ENCODE measurements around the gene PPP1R9A. TPM values are rescaled to one million over a fixed set of nuclear protein-coding genes. Genes with fewer than 3 reads are reported as not detected.

The PPP1R9A gene
- polyA plus RNA-seq, 3 donors = not detected

DNA sequence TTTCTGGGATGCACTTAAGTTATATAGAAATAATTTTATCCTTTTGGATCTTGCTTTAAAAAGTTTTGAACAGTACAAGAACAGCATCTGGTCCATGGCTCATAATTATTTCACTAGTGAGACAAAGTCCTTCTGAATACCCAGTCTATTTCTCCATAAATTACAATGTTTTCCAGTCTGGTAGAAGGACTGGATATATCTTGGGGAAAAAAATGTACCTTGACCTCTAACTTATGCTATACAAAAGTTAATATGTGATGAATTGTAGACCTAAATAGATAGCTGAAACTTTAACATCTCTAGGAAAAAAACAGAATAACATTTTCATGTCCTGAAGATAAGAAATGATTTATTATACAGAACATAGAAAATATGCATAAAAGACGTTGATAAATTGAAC, 88.5 kb downstream of the PPP1R9A start:
- Histone ChIP-seq H3K4me3 (replicated peaks in 1 of 3; ENCODE audit: low read depth in 2 of 3, low read length in 3 of 3) (no peak overlapping the region), H3K79me2 (ENCODE audit: insufficient read depth, low read length) (no peaks in the 10 kb centered on the region), H3K27me3 (ENCODE audit: control insufficient read depth in 2 of 2, insufficient read depth in 2 of 2, low read length in 2 of 2) (no peaks in the 10 kb centered on the region), H3K4me1 (ENCODE audit: control insufficient read depth in 1 of 2, insufficient read depth in 2 of 2, low read length in 2 of 2) (no peaks in the 10 kb centered on the region), H3K27ac (ENCODE audit: low read depth in 1 of 2, low read length in 2 of 2) (no peak overlapping the region), H3K9ac (ENCODE audit: insufficient read depth, low read length, poor library complexity, severe bottlenecking) (no peak overlapping the region), H3K36me3 (replicated peaks in 1 of 2; ENCODE audit: control insufficient read depth in 1 of 2, insufficient read depth in 2 of 2, low read length in 2 of 2) (no peaks in the 10 kb centered on the region), H3K9me3 (replicated peaks in 1 of 2; ENCODE audit: control insufficient read depth in 1 of 2, insufficient read depth in 1 of 2, low read length in 2 of 2) (no peaks in the 10 kb centered on the region), H4K20me1 (ENCODE audit: insufficient read depth, low read length) (no peaks in the 10 kb centered on the region), H2AFZ (ENCODE audit: insufficient read depth, low read depth, low read length, poor library complexity, severe bottlenecking) (no peak overlapping the region), H3K4me2 (replicated peaks; ENCODE audit: extremely low read depth, low read length, poor library complexity, severe bottlenecking) (no peak overlapping the region)
- intact Hi-C loops (cut with micrococcal nuclease) = no loop called here
- WGBS (ENCODE audit: insufficient coverage) = no CpG with 5 or more reads among the region's 1 CpG
- H3K27ac Mint-ChIP-seq = no peak overlapping the region
- TF ChIP-seq, protein P1, sequence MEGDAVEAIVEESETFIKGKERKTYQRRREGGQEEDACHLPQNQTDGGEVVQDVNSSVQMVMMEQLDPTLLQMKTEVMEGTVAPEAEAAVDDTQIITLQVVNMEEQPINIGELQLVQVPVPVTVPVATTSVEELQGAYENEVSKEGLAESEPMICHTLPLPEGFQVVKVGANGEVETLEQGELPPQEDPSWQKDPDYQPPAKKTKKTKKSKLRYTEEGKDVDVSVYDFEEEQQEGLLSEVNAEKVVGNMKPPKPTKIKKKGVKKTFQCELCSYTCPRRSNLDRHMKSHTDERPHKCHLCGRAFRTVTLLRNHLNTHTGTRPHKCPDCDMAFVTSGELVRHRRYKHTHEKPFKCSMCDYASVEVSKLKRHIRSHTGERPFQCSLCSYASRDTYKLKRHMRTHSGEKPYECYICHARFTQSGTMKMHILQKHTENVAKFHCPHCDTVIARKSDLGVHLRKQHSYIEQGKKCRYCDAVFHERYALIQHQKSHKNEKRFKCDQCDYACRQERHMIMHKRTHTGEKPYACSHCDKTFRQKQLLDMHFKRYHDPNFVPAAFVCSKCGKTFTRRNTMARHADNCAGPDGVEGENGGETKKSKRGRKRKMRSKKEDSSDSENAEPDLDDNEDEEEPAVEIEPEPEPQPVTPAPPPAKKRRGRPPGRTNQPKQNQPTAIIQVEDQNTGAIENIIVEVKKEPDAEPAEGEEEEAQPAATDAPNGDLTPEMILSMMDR (IDR thresholded peaks at IDR 0.05) = no peak
- no peaks in the 10 kb centered on the region for H3K4me1 Mint-ChIP-seq
- no peaks in the 10 kb centered on the region for H3K36me3 Mint-ChIP-seq
- H3K4me3 Mint-ChIP-seq = no peak overlapping the region
- peaks cover 0 to 7% (median 0%) of the 10 kb centered on the region in 7 donors for H3K9me3 Mint-ChIP-seq
- DNase-seq = no peak
- H3K27me3 Mint-ChIP-seq (ENCODE audit: low read depth in 3 of 3) = peaks cover 0 to 1% (median 0%) of the 10 kb centered on the region in 3 donors

DNA sequence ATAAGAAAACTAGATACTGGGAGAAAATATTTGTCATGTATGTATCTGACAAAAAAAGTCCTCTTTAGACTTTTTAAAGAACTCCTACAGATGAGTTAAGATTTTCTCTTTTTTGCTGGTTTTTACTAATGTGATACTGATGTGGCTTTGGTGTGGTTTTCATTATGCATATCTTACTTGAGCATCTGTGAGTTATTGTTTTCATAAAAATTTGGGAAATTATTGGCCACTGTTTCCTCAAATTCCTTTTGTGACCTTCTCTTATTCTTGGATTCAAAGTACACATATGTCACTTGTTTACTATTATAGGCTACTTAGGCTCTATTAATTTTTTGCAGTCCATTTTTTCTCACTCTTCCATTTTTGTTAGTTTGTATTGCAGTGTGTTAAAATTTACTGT, 89.0 kb downstream of the PPP1R9A start:
- Mint-ChIP-seq H3K4me3 (no peak overlapping the region), H3K9me3 (peaks cover 0 to 7% (median 0%) of the 10 kb centered on the region in 7 donors), H3K36me3 (no peaks in the 10 kb centered on the region), H3K27me3 (ENCODE audit: low read depth in 3 of 3) (no peaks in the 10 kb centered on the region), H3K27ac (no peak overlapping the region), H3K4me1 (no peaks in the 10 kb centered on the region)
- Histone ChIP-seq H3K4me2 (replicated peaks; ENCODE audit: extremely low read depth, low read length, poor library complexity, severe bottlenecking) (no peak overlapping the region), H2AFZ (ENCODE audit: insufficient read depth, low read depth, low read length, poor library complexity, severe bottlenecking) (no peak overlapping the region), H3K27ac (ENCODE audit: low read depth in 1 of 2, low read length in 2 of 2) (no peak overlapping the region), H3K79me2 (ENCODE audit: insufficient read depth, low read length) (no peaks in the 10 kb centered on the region), H3K9ac (ENCODE audit: insufficient read depth, low read length, poor library complexity, severe bottlenecking) (no peak overlapping the region), H3K27me3 (ENCODE audit: control insufficient read depth in 2 of 2, insufficient read depth in 2 of 2, low read length in 2 of 2) (no peaks in the 10 kb centered on the region), H3K36me3 (replicated peaks in 1 of 2; ENCODE audit: control insufficient read depth in 1 of 2, insufficient read depth in 2 of 2, low read length in 2 of 2) (no peaks in the 10 kb centered on the region), H3K4me1 (ENCODE audit: control insufficient read depth in 1 of 2, insufficient read depth in 2 of 2, low read length in 2 of 2) (no peaks in the 10 kb centered on the region), H4K20me1 (ENCODE audit: insufficient read depth, low read length) (no peaks in the 10 kb centered on the region), H3K4me3 (replicated peaks in 1 of 3; ENCODE audit: low read depth in 2 of 3, low read length in 3 of 3) (no peak overlapping the region), H3K9me3 (replicated peaks in 1 of 2; ENCODE audit: control insufficient read depth in 1 of 2, insufficient read depth in 1 of 2, low read length in 2 of 2) (no peaks in the 10 kb centered on the region)
- TF ChIP-seq, protein P1 (IDR thresholded peaks at IDR 0.05) = no peak
- intact Hi-C loops (cut with micrococcal nuclease) = no loop called here
- no peak for DNase-seq
